ENCODE data around the gene EXPH5. TPM values are rescaled to one million over a fixed set of nuclear protein-coding genes. Genes with fewer than 3 reads are reported as not detected.

The EXPH5 gene
- total RNA-seq, 1 experiment from 2014 or later: 18.1 TPM

DNA sequence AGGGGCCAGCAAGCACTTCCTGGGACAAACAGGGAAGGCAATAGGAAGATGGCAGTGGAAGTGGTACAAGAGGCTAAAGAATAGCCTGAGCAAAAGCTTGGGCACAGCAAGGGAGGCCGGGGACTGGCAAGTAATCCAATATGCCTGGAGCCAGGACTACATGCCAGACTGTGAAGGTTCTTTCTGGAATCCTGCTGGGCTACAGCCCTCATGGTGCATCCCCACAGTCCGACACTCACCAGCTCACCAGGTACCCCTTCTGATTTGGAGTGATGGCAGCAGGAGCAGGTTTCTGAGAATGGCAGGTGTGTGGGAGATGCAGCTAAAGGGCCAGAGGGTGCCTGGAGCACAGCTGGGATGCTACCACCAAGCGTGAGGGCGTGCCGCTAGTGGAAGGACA is 63.1 kb downstream of the EXPH5 start:
- H3K4me1 Mint-ChIP-seq (ENCODE audit: low read depth, unreplicated experiment): no peaks in the 10 kb centered on the region
- H3K27me3 Mint-ChIP-seq (ENCODE audit: insufficient read depth, unreplicated experiment): no peaks in the 10 kb centered on the region
- peaks cover 8% of the 10 kb centered on the region for H3K36me3 Mint-ChIP-seq (ENCODE audit: insufficient read depth, unreplicated experiment)
- H3K9me3 Mint-ChIP-seq (ENCODE audit: unreplicated experiment): no peaks in the 10 kb centered on the region
- Histone ChIP-seq H3K4me3 (ENCODE audit: low read depth, low read length) (no peak overlapping the region), H3K27me3 (replicated peaks; ENCODE audit: control insufficient read depth, insufficient read depth, low read length) (no peaks in the 10 kb centered on the region), H3K9me3 (no peaks in the 10 kb centered on the region), H3K4me1 (no peaks in the 10 kb centered on the region), H3K36me3 (ENCODE audit: control insufficient read depth, insufficient read depth, low read length) (no peaks in the 10 kb centered on the region)
- H3K4me3 Mint-ChIP-seq (ENCODE audit: unreplicated experiment): no peak overlapping the region
- H3K27ac Mint-ChIP-seq (ENCODE audit: unreplicated experiment): no peak overlapping the region
- ChIA-PET CTCF (interaction anchor here (0.7 kb wide), 1 partner anchor 112 kb away, joined by 6 read pairs; no protein-coding TSS in a partner anchor), POLR2A (interaction anchor here (0.6 kb wide), 1 partner anchor 16 kb away, joined by 6 read pairs; no protein-coding TSS in a partner anchor)
- no peak for DNase-seq
- TF ChIP-seq, protein P1, sequence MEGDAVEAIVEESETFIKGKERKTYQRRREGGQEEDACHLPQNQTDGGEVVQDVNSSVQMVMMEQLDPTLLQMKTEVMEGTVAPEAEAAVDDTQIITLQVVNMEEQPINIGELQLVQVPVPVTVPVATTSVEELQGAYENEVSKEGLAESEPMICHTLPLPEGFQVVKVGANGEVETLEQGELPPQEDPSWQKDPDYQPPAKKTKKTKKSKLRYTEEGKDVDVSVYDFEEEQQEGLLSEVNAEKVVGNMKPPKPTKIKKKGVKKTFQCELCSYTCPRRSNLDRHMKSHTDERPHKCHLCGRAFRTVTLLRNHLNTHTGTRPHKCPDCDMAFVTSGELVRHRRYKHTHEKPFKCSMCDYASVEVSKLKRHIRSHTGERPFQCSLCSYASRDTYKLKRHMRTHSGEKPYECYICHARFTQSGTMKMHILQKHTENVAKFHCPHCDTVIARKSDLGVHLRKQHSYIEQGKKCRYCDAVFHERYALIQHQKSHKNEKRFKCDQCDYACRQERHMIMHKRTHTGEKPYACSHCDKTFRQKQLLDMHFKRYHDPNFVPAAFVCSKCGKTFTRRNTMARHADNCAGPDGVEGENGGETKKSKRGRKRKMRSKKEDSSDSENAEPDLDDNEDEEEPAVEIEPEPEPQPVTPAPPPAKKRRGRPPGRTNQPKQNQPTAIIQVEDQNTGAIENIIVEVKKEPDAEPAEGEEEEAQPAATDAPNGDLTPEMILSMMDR (IDR thresholded peaks at IDR 0.05; ENCODE audit: insufficient read depth in 1 of 2, low read depth in 1 of 2, low read length in 1 of 2, severe bottlenecking in 1 of 2, unreplicated experiment in 1 of 2): no peak
- no TSS peak for BruUV-seq (replicated peaks)
- intact Hi-C loops (cut with micrococcal nuclease; ENCODE audit: unreplicated experiment): no loop called here

DNA sequence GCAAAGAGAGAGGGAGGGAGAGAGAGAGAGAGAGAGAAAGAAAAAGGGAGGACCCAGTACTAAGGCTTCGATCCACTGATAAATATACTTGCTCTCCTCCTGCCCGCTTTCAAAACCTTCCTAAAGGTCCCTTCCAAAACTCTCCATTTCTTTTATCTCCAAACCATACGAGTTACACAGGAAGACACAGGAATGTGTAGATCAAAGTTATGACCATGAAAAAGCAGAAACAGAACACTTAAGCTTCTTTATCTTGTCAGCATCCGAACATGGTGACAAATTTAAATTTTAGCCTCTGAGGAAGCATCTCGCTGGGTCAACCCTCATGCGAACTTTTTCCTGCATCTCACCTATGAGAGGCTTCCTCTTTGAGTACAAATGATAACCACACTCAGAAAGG is 66.2 kb downstream of the EXPH5 start:
- no peak overlapping the region for H3K4me3 Mint-ChIP-seq (ENCODE audit: unreplicated experiment)
- H3K36me3 ChIP-seq (ENCODE audit: control insufficient read depth, insufficient read depth, low read length): no peaks in the 10 kb centered on the region
- POLR2A ChIA-PET: no interaction called here

GRCh38 chr11:108525161-108525560 is 68.4 kb downstream of the EXPH5 start:
- ChIA-PET CTCF (interaction anchor here (0.7 kb wide), 1 partner anchor 58 kb away, joined by 3 read pairs; the partner anchor contains the start of gene C11orf65), POLR2A (no interaction called here)
- no peaks in the 10 kb centered on the region for H3K36me3 Mint-ChIP-seq (ENCODE audit: insufficient read depth, unreplicated experiment)
- no TSS peak for BruUV-seq (replicated peaks)
- intact Hi-C loops (cut with micrococcal nuclease; ENCODE audit: unreplicated experiment): no loop called here
- Histone ChIP-seq H3K4me3 (ENCODE audit: low read depth, low read length) (no peak overlapping the region), H3K4me1 (no peaks in the 10 kb centered on the region), H3K9me3 (no peaks in the 10 kb centered on the region), H3K36me3 (ENCODE audit: control insufficient read depth, insufficient read depth, low read length) (no peaks in the 10 kb centered on the region), H3K27me3 (replicated peaks; ENCODE audit: control insufficient read depth, insufficient read depth, low read length) (no peaks in the 10 kb centered on the region)
- no peaks in the 10 kb centered on the region for H3K27me3 Mint-ChIP-seq (ENCODE audit: insufficient read depth, unreplicated experiment)
- no peak overlapping the region for H3K27ac Mint-ChIP-seq (ENCODE audit: unreplicated experiment)
- H3K9me3 Mint-ChIP-seq (ENCODE audit: unreplicated experiment): no peaks in the 10 kb centered on the region
- no peak overlapping the region for H3K4me3 Mint-ChIP-seq (ENCODE audit: unreplicated experiment)
- no peak for DNase-seq
- peaks cover 14% of the 10 kb centered on the region for H3K4me1 Mint-ChIP-seq (ENCODE audit: low read depth, unreplicated experiment)
- TF ChIP-seq, protein P1 (IDR thresholded peaks at IDR 0.05; ENCODE audit: insufficient read depth in 1 of 2, low read depth in 1 of 2, low read length in 1 of 2, severe bottlenecking in 1 of 2, unreplicated experiment in 1 of 2): no peak

More for the DNA sequence above, 66.2 kb downstream of the EXPH5 start:
- no peaks in the 10 kb centered on the region for H3K9me3 ChIP-seq
- no peaks in the 10 kb centered on the region for H3K27me3 Mint-ChIP-seq (ENCODE audit: insufficient read depth, unreplicated experiment)
- H3K36me3 Mint-ChIP-seq (ENCODE audit: insufficient read depth, unreplicated experiment): no peaks in the 10 kb centered on the region
- CTCF ChIA-PET: no interaction called here
- TF ChIP-seq, protein P1 (IDR thresholded peaks at IDR 0.05; ENCODE audit: insufficient read depth in 1 of 2, low read depth in 1 of 2, low read length in 1 of 2, severe bottlenecking in 1 of 2, unreplicated experiment in 1 of 2): no peak
- no peaks in the 10 kb centered on the region for H3K27me3 ChIP-seq (replicated peaks; ENCODE audit: control insufficient read depth, insufficient read depth, low read length)
- H3K4me3 ChIP-seq (ENCODE audit: low read depth, low read length): no peak overlapping the region
- H3K9me3 Mint-ChIP-seq (ENCODE audit: unreplicated experiment): no peaks in the 10 kb centered on the region
- peaks cover 6% of the 10 kb centered on the region for H3K4me1 Mint-ChIP-seq (ENCODE audit: low read depth, unreplicated experiment)
- intact Hi-C loops (cut with micrococcal nuclease; ENCODE audit: unreplicated experiment): no loop called here
- DNase-seq: no peak
- H3K27ac Mint-ChIP-seq (ENCODE audit: unreplicated experiment): no peak overlapping the region
- BruUV-seq (replicated peaks): no TSS peak
- no peaks in the 10 kb centered on the region for H3K4me1 ChIP-seq

Data from Caco-2 (cell line).